ENCODE results near the gene UQCRHL.
"Not testable (repeated sequence)": the region's sequence is repeated elsewhere in the genome, so short reads cannot be mapped to it uniquely, and the experiment has no call there.

GRCh38 chr1:15827567-15827966 lies 20.1 kb upstream of the UQCRHL start:
- TF ChIP-seq CTCF (IDR thresholded peaks at IDR 0.05; ENCODE audit: control extremely low read depth in 1 of 3, insufficient read depth in 1 of 3, low read depth in 1 of 3, low read length in 3 of 3); CEBPB (IDR thresholded peaks at IDR 0.05; ENCODE audit: low read depth, low read length); EZH2 (IDR thresholded peaks at IDR 0.05; ENCODE audit: low read depth, low read length, severe bottlenecking); USF2 (IDR thresholded peaks at IDR 0.05; ENCODE audit: low read length); RAD21 (IDR thresholded peaks at IDR 0.05 in 1 of 2, conservative IDR thresholded peaks at IDR 0.05 in 1 of 2; ENCODE audit: low read depth in 2 of 2, low read length in 2 of 2); MAX (IDR thresholded peaks at IDR 0.05); SP1 (IDR thresholded peaks at IDR 0.05; ENCODE audit: low read depth, low read length); TCF12 (IDR thresholded peaks at IDR 0.05; ENCODE audit: low read depth, low read length); BCL11A (IDR thresholded peaks at IDR 0.05; ENCODE audit: low read depth in 2 of 2, low read length in 2 of 2): not testable (repeated sequence)

Data from H1 (cell line).